IPS-18c (cell line): ENCODE data around the gene PRKCH.

Source experiments
- H3K4me3 ChIP-seq: 2 replicates; pipeline ENCODE4 v1.7.0; 2013; ENCODE audit warnings: low read depth, mild to moderate bottlenecking, low read length, moderate library complexity; ENCODE audit not compliant: insufficient read depth
- H3K9me3 ChIP-seq: one replicate; pipeline ENCODE4 v1.6.1; 2013; ENCODE audit warnings: mild to moderate bottlenecking, low read length, moderate library complexity; ENCODE audit not compliant: control insufficient read depth, insufficient read depth

PRKCH gene

DNA sequence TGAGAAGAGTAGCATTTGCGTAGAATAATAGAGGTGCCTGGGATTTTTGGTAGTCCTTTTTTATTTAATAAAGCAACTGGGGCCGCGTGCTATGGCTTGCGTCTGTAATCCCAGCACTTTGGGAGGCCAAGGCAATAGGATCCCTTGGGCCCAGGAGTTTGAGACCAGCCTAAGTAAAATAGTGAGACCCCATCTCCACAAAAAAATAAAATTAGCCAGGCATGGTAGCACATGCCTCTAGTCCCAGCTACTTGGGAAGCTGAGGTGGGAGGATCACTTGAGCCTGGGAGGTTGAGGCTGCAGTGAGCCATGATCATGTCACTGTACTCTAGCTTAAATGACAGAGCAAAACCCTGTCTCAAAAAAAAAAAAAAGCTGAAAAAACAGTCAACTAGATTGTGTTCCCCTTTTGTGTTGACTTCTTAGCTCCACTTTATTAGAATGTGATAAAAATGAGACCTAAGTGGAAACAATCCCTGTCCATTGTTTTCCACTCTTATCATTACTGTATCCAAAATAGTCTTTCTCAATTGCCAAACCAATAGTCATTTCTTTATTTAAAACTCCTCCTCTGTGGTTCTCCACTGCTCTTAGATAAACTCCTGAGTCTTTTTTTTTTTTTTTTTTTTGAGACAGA lies 7.4 kb downstream of the PRKCH start:
- Histone ChIP-seq H3K4me3 (no peak overlapping the region), H3K9me3 (no peaks in the 10 kb centered on the region)

DNA sequence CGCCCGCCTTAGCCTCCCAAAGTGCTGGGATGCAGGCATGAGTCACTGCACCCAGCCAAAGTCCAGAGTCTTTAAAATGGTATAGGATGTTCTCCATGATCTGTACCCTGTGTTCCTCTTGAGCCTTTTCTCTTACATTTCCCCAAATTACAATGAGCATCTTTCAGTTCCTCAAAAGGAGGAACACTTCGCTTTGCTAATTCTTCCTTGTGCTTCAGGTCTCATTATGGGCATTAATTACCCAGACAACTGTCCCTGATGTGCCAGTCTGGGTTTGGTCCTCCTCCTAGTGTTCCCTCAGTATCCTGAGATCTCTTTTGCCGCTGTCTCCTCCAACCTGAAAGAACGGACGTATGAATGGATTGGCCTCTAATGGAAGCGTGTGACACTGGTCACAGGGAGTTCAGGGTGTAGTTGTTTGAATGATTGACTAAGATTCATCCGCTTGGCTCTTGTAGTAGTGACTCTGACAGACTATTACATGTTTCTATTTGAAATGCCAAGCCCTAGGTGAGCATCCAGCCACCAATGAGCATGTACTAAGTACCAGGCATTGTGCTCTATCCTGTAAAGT lies 8.2 kb downstream of the PRKCH start:
- no peak overlapping the region for H3K4me3 ChIP-seq

DNA sequence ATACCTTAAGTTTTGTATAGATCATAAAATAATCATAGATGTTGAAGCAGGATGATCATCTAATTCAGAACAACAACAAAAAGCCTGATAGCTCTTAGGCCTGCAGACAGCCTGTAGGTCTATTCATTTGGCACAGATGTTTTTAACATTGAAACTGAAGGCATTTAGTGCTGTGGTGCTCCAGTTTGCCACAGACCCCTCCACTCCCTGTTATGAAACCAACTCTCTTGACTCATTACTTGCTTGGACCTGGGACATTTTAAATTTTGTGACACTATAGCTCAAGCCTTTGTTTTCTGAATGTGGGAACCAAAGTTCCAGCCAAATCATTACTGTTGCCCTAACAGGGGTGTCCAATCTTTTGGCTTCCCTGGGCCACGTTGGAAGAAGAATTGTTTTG lies 9.1 kb downstream of the PRKCH start:
- Histone ChIP-seq H3K4me3 (no peak overlapping the region), H3K9me3 (no peaks in the 10 kb centered on the region)

More for the DNA sequence above, 8.2 kb downstream of the PRKCH start:
- no peaks in the 10 kb centered on the region for H3K9me3 ChIP-seq

DNA sequence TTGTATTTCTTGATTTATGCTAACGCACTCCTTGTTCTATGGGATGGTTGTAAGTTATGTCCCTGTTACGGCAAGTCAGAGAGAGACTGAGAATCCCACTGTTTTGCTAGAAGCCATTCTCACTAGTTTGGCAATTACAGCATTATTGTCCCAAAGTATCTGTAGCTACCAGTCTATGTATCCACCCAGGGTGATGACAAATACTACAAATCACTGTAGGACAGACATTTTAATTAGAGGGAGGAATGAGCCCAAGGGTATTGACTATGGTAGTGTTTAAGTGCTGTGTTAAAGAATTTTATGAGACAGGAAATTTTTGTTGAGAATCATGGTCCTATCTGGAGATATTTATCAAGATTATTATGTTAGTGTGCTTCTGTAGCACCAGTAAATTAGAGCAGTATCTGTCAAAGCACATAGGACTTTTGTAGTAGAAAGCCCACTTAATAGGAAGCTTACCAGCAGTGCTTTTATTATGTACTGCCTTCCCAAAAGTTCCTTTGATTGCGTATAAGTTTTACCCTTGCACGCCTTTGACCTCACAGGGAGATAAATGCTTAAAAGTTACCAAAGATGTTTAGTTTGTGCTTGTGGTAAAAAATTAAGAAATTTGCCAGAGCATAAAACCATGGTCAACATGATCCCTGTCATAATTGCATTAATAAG lies 10.7 kb downstream of the PRKCH start:
- no peaks in the 10 kb centered on the region for H3K9me3 ChIP-seq
- no peak overlapping the region for H3K4me3 ChIP-seq

DNA sequence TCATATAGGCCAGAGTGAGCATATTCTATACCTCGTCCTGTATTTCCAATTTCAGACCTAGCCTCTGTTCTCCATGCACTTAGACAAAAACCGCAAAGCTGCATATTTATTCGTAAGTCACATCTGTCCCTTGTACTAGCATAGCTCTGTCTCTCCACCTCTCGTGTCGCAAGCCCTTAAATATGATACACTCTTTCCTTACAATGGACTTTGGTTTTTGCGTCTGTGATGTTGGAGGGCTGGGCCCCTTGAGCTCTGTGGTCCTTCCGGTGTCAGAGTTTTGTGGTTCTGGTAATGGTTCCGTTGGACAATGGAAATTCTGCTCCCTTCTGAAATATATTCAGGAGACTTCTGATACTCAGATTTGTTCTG lies 11.3 kb downstream of the PRKCH start:
- Histone ChIP-seq H3K4me3 (no peak overlapping the region), H3K9me3 (no peaks in the 10 kb centered on the region)

DNA sequence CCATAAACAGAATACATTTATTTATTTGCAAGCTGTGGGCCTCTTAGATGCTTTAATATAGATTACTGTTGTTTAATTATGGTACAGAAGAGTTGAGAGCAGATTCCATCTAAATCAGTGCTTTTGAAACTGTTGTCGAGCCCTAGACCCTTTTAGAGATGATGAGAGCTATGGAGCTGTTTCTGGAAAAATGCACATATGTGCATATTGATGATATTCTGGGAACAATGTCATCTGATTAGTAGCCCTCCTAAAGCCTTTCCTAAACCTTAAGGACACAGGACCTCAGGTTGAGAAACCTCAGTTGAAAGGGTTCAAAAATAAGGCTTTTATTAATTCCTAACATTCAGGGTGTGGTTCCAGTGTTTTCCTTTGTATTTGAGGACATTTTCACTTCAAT lies 11.7 kb downstream of the PRKCH start:
- Histone ChIP-seq H3K4me3 (no peak overlapping the region), H3K9me3 (no peaks in the 10 kb centered on the region)

DNA sequence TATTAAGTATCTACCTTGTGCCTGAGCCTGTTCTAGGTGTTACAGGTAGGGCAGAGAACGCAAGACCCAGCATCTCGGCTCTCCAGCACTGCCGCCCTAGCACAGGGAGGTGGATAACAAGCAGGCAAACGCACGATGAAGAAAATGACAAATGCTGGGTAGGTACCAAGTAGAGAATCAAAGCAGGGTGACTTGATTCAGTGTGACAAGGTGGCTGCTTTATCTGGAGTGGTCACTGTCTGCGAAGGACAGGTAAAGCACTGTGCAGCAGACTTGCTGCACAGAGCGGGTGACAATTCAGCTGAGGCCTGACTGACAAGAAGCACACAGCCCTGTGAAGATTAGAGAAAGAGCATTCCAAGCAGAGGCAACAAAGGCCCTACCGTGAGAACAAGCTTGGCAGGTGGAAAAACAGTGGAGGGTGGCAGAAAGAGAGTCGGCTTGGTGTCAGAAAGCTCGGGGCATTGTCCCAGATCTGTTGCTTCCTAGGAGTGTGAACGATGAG lies 12.9 kb downstream of the PRKCH start:
- Histone ChIP-seq H3K9me3 (no peaks in the 10 kb centered on the region), H3K4me3 (no peak overlapping the region)

DNA sequence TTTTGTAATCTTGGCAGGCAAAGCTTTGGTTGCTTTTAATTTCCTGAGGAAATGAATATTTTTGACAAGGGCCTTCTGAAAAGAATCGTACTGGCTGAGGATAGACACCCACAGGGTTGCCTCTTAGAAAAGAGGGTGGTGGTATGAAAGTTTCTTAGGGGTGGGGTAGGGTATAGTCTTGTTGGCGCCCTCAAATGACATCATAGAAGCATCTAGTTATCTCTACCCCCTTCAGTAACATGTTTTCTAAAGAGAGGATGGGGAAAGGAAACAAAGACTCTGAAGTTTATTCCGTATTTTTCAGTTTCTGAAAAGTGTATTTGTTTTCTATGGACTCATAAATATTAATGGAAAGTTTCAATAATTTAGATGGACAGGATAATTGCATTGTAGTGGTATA lies 13.7 kb downstream of the PRKCH start:
- Histone ChIP-seq H3K4me3 (no peak overlapping the region), H3K9me3 (no peaks in the 10 kb centered on the region)

DNA sequence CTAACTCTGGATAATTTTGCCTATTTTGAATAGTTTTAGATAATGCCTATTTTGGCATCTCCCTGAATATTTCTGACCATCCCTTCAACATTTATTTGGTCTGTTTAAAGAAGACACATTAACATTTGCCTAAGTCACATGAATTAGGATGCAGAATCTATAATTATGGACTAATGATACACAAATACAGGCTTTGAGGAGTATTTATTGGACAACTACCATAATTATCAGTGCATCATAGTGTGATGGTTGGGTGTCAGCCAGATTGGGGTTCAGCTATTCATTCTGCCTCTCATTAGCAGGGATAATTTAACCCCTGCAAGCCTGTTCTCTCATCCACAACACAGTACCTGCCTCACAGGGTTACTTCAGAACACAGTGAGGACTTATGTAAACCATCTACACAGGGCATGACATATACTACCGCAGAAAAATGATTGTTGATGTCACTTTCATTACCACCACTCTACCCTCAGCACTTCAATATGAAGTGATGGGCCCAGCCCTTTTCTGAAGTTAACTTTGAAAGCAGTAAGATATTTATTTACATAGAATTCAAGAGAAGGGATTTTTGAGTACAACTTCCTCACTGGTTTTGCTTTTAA lies 14.4 kb downstream of the PRKCH start:
- Histone ChIP-seq H3K4me3 (no peak overlapping the region), H3K9me3 (no peaks in the 10 kb centered on the region)

DNA sequence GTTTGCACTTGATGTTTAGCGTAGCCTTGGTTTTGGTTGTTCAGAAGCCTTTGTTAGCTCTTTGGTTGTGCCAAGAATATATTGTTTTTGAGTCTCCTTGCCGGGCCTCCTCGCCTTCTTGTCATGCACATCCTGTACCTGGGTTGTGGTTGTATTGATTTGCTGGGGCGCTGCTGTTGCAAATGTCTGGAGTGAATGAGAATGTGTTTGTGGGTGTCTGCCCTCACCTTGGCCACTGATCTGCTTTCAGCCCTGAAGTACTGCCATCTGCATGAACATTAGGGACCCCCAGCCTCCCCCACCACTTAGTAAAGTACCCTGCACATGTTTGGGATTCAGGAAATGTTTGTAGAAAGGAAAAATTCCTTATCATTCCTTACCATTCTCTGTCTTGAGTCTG lies 16.5 kb downstream of the PRKCH start:
- no peak overlapping the region for H3K4me3 ChIP-seq
- H3K9me3 ChIP-seq: no peaks in the 10 kb centered on the region

DNA sequence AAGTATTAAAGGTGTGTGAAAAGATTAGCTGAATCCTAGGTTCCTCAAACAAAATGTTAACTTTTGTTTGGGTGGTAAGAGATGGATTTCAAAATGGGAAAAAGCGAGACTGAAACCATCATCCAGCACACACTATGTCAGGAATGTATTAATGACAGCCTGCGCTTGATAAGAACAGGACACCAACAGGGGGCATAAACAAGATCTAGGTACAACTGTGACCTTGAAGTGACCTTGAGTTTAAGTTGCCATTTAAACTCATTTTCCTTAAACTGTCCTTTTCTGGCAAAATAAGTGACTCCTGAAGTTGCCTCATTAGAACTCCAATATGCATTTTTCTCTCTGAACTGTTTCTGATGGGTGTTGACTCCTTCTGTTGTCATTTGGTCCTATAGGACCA lies 17.1 kb downstream of the PRKCH start:
- Histone ChIP-seq H3K4me3 (no peak overlapping the region), H3K9me3 (no peaks in the 10 kb centered on the region)

DNA sequence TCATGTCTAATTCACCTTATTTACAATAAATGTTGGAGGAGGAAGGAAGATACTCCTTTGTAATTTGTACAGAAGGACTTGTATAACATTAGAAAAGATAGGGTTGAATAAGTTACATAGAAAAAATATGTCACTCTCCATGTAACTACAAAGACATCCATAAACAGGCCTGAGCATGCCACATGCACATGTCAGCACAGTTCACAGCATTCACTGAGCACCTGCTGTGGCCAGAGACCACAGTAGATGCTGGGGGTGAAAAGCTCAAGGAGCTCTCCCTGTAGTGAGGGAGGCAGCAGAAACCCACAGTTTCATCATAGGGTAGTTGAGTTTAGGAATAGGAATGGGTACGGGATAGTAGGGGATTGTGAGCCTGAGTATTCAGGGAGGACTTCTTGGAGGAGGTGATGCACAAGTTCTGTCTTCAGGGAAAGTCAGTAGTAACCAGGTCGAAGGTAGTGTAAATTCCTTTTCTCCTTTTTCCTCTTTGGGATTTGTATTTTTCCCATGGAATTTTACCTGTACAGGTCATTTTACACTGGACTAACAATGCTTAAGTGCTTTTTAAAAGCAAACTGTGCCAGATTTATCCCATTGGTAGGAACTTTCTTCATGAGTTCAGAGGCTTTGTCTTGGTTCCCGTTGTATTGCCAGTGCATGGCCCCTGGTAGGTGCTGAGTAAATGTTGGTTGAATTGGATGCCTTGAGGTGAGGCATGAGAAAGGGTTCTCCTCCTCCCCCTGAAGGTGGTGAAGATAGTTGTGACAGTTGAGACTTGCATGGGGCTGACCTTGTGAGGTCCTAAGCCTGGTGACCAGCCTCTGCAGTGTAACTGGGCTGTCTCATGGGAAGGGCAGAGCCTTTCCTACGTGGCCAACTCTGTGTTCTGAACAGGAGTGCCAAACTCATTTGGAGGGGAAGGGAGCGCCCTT lies 20.2 kb downstream of the PRKCH start:
- H3K4me3 ChIP-seq: no peak overlapping the region

DNA sequence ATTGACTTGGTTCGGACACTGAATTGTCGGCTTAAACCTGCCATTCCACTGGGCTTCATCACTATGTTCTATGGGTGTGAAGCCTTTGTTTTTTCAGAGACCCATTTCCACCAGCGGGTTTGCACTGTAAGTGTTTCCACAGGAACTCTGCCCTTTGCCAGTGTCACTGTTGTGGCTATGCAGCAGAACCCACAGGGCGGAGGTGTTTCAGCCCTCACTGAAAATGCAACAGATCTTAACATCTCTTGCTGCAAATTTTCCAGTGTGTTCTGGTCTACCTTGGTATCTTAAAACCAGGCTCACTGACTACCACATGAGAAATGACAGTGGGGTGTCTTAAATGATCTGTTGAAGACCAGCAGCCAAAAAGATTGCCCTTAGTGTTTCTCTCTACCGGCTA lies 21.1 kb downstream of the PRKCH start:
- H3K4me3 ChIP-seq: no peak overlapping the region
- no peaks in the 10 kb centered on the region for H3K9me3 ChIP-seq

More for the DNA sequence above, 20.2 kb downstream of the PRKCH start:
- H3K9me3 ChIP-seq: no peaks in the 10 kb centered on the region

DNA sequence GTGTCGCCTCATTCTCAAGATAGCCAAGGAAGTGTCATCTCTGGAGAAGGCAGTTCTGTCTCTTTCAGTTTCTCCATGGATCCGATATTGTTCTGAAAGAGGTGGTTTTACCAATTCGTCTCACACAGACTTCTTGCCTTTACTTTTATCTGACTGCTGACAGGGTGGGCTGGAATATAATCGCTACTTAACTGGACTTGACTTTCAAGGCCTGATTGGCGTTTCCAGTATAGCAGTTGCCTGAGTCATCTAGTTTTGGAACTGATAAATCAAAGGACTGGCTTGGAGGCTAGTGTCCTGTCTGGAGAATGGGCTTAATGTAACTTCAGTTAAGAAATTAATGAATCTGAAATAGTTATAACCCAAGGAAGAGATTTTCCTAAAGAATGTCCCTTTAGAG lies 21.6 kb downstream of the PRKCH start:
- H3K9me3 ChIP-seq: no peaks in the 10 kb centered on the region
- H3K4me3 ChIP-seq: no peak overlapping the region

DNA sequence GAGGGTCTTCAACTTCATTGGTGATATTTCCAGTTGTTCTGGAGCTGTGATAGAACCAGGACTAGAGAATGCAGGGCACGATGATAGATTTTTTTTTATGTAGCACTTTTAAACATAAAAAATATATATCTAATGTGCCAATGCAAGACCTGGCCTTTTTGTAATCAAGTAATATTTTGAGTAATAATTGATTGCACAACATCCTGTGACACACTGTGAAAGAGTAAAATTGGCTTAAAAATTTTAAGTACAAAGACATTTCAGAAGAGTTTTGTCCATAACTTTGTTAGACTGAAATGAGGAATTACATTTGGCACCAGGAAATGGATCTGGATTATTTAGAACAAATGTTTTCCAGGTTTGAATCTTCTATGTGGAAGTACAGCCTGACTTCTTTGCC lies 22.1 kb downstream of the PRKCH start:
- no peak overlapping the region for H3K4me3 ChIP-seq
- no peaks in the 10 kb centered on the region for H3K9me3 ChIP-seq

DNA sequence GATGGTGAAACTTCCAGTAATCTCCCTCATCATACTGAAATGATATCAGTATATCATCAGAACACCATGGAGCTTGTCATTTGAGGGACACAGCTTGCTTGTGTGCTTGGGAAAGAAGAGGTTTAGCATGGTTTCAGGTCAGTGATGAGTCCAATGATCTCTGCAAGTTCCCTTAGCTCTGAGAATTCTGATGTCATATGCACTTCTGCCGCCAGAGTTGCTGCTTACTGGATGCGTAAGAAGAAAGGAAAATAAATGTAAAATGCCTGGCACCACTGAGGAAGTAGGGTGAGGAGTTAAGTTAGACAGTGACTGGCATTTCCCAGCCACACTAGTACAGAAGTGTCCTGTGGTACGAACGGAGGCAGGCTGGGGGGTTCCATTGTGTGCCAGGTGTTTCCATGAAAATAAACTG lies 22.6 kb downstream of the PRKCH start:
- Histone ChIP-seq H3K9me3 (no peaks in the 10 kb centered on the region), H3K4me3 (no peak overlapping the region)

DNA sequence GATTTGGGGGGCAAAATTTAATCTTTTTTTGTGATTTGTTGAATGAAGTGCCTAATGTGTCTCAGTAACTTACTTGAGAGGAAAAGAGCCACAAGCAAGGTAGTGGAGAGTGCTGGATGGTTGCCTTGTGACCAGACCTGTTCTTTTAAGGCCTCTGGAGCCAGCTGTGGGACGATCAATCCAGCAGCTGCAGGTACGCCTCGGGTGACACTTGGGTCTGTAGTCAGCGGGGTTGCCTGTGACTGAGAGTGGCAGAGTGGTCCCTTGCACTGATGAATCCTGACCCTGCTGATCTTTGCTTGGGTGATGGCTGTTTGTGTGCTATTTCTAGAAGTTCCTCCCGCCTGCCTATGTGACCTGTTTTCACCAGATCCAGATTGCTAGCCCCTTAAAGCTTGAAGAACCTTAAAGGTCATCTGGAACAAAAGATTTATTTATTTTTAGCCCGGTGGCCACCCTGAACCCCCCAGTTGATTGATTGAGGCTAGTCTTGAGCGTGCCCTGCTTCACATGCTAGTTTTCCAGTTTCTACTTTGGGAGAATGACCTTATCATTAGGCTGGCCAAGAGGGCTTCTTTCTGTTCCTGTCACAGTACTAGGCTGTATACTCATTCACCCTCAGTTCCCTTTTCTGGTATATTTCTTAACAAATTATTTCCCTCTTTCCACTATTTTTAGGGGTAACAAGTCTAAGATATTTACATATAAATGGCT lies 23.2 kb downstream of the PRKCH start:
- Histone ChIP-seq H3K4me3 (no peak overlapping the region), H3K9me3 (no peaks in the 10 kb centered on the region)
